ENCODE measurements around the gene RIPK1. TPM values are rescaled to one million over a fixed set of nuclear protein-coding genes. Genes with fewer than 3 reads are reported as not detected.

The RIPK1 gene
- total RNA-seq, 1 donor from 2014 or later = 26.3 TPM

DNA sequence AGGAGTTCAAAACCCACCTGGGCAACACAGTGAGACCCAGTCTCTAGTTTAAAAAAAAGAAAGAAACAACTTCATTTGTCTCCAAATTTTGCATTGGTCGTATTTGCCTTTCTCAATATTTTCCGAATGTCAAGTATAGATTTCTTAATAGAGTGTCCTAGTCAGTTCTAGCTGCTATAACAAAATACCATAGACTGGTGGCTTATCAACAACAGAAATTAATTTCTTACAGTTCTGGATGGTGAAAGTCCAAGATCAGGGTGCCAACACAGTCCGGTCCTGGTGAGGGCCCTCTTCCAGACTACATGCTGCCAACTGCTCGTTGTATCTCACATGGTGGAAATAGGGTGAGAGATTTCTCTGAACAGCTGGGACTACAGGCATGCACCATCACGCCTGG lies 34.6 kb upstream of the RIPK1 start:
- H3K9me3 ChIP-seq = no peaks in the 10 kb centered on the region
- intact Hi-C loops (cut with DNase I) = no loop called here
- H3K4me1 ChIP-seq = peaks cover 9% of the 10 kb centered on the region
- no peak for ATAC-seq
- TF ChIP-seq, protein P1, sequence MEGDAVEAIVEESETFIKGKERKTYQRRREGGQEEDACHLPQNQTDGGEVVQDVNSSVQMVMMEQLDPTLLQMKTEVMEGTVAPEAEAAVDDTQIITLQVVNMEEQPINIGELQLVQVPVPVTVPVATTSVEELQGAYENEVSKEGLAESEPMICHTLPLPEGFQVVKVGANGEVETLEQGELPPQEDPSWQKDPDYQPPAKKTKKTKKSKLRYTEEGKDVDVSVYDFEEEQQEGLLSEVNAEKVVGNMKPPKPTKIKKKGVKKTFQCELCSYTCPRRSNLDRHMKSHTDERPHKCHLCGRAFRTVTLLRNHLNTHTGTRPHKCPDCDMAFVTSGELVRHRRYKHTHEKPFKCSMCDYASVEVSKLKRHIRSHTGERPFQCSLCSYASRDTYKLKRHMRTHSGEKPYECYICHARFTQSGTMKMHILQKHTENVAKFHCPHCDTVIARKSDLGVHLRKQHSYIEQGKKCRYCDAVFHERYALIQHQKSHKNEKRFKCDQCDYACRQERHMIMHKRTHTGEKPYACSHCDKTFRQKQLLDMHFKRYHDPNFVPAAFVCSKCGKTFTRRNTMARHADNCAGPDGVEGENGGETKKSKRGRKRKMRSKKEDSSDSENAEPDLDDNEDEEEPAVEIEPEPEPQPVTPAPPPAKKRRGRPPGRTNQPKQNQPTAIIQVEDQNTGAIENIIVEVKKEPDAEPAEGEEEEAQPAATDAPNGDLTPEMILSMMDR (IDR thresholded peaks at IDR 0.05) = no peak
- H3K36me3 ChIP-seq = no peaks in the 10 kb centered on the region
- no peak overlapping the region for H3K27ac ChIP-seq
- no peaks in the 10 kb centered on the region for H3K27me3 ChIP-seq (ENCODE audit: low read depth)
- H3K4me3 ChIP-seq = no peak overlapping the region
- DNase-seq = no peak

DNA sequence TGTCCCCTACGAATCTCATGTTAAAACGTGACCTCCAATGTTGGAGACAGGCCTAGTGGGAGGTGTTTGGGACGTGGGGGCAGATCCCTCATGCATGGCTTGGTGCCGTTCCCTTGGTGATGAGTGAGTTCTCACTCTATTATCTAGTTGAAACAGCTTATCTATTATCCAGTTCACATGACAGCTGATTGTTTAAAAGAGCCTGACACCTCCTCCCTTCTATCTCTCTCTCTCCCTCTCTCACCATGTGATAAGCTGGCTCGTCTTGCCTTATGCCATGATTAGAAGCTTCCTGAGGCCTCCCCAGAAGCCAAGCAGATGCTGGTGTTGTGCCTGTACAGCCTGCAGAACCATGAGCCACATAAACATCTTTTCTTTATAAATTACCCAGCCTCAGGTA lies 32.9 kb upstream of the RIPK1 start:
- H3K4me3 ChIP-seq = no peak overlapping the region
- H3K27ac ChIP-seq = no peak overlapping the region
- TF ChIP-seq, protein P1 (IDR thresholded peaks at IDR 0.05) = no peak
- no peaks in the 10 kb centered on the region for H3K36me3 ChIP-seq
- DNase-seq = no peak
- no peak for ATAC-seq
- no peaks in the 10 kb centered on the region for H3K9me3 ChIP-seq
- intact Hi-C loops (cut with DNase I) = no loop called here
- peaks cover 9% of the 10 kb centered on the region for H3K4me1 ChIP-seq
- no peaks in the 10 kb centered on the region for H3K27me3 ChIP-seq (ENCODE audit: low read depth)

DNA sequence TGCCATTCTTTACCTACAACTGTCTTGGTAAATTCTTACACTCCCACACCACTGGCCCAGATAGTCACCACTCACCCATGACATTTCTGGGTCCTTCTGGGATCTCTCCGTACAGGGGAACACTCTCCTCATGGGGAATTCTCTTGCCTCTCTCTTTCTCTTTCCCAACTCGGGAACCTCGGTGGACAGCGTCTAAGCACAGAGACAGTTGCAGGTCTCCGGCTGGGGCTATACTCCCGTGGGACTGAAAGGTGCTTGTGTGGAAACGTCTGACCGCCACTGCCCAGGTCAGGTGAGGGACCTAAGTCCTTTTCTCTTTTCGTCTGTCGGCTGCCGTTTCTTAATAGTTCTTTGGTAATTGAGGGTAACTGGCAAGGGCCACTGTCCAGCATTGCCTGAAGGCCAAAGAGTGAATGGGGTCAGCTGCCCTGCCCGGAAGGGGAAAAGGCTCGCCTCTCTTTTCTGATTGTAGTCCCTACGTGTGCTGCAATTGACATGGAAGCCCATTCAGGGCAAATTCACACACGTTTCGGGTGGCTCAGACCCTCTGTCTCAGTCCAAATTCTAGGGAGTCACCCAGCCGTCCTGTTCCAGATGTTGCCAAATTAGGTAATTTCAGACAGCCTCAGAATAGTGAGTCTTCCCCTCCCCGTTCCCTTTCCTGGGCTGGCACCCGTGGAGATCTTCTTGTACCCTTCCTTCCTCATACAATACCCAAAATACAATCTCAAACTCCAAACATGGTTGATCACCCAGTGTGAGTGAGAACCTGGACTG lies 31.2 kb upstream of the RIPK1 start:
- DNase-seq = no peak
- TF ChIP-seq, protein P1 (IDR thresholded peaks at IDR 0.05) = no peak
- no peaks in the 10 kb centered on the region for H3K36me3 ChIP-seq
- H3K4me1 ChIP-seq = peaks cover 9% of the 10 kb centered on the region
- no peaks in the 10 kb centered on the region for H3K27me3 ChIP-seq (ENCODE audit: low read depth)
- no peak overlapping the region for H3K27ac ChIP-seq
- no peak for ATAC-seq
- H3K9me3 ChIP-seq = no peaks in the 10 kb centered on the region
- intact Hi-C loops (cut with DNase I) = no loop called here
- no peak overlapping the region for H3K4me3 ChIP-seq

DNA sequence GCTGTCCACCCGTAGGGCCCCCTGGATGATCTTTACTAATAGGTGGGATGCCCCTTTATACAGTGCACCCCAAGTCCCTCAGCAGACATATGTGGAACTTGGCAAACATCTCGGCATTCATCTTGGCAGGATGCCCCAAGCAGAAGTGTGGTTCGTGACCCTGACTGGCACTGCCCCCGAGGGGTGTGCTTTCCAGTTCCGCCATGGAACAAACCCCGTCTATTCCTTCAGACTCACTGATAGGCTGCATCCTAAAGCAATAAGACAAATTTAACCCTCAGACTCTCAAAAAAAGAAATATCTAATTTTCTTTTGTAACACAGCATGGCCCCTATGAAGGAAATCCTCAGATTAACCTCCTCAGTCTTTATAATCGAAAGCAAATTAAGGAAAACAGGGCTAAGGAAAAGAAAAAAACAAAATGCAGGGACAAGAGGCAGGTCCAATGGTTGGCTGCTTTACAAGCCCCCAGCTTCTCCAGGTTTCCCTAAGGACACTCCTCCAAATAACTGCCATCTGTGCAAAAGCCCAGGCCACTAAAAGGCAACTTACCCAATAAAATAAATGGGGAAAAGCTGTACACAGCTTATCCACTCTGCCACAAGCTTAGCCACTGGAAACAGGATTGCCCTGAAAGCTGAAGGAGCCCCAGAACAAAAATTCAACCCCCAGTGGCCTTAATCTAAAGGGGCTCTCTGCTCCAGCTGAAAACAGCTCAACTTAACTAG lies 30.5 kb upstream of the RIPK1 start:
- TF ChIP-seq, protein P1 (IDR thresholded peaks at IDR 0.05) = no peak
- peak; percentile 41 to 68 for ATAC-seq
- H3K4me3 ChIP-seq = no peak overlapping the region
- DNase-seq = no peak
- no peaks in the 10 kb centered on the region for H3K9me3 ChIP-seq
- no peak overlapping the region for H3K27ac ChIP-seq
- H3K4me1 ChIP-seq = peaks cover 9% of the 10 kb centered on the region
- H3K36me3 ChIP-seq = no peaks in the 10 kb centered on the region
- intact Hi-C loops (cut with DNase I) = no loop called here
- H3K27me3 ChIP-seq (ENCODE audit: low read depth) = no peaks in the 10 kb centered on the region

DNA sequence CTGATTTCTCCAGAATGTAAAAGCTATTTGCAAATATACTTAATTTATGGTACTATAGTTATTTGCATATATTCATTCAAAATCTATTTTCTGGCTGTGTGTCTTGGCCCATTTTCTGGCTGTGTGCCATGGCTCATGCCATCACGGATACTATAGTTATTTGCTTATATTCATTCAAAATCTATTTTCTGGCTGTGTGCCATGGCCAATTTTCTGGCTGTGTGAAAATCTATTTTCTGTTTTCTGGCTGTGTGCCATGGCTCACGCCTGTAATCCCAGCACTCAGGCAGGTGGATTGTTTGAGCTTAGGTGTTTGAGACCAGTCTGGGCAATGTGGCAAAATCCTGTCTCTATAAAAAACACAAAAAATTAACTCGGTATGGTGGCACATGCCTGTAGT lies 28.9 kb upstream of the RIPK1 start:
- intact Hi-C loops (cut with DNase I) = no loop called here
- TF ChIP-seq, protein P1 (IDR thresholded peaks at IDR 0.05) = no peak
- peaks cover 9% of the 10 kb centered on the region for H3K4me1 ChIP-seq
- H3K4me3 ChIP-seq = no peak overlapping the region
- DNase-seq (no peak), ATAC-seq (no peak)
- no peak overlapping the region for H3K27ac ChIP-seq
- H3K27me3 ChIP-seq (ENCODE audit: low read depth) = no peaks in the 10 kb centered on the region
- H3K36me3 ChIP-seq = no peaks in the 10 kb centered on the region
- H3K9me3 ChIP-seq = no peaks in the 10 kb centered on the region
